WTC11 (cell line): Measurements from ENCODE around the gene AGL. TPM values are rescaled to one million over a fixed set of nuclear protein-coding genes. Genes with fewer than 3 reads are reported as not detected.

Source experiments
- ATAC-seq: fragments of 200-7000 bp; cut with Tn5 transposase; 2 replicates; pipeline ENCODE4 v1.10.0; 2021; ENCODE audit warnings: mild to moderate bottlenecking, moderate library complexity
- CTCF ChIA-PET: fragments of 300-600 bp; sonication (Branson Sonifier 250); formaldehyde crosslinking; loops from one replicate; lab custom pipeline; 2021; ENCODE audit warnings: antibody characterized with exemption; lab: Charles Lee
- POLR2A ChIA-PET: fragments of 350-600 bp; sonication (Branson Sonifier 250); formaldehyde crosslinking; loops from one replicate; lab custom pipeline; 2021; ENCODE audit warnings: antibody characterized with exemption; lab: Charles Lee
- DNase-seq: peaks from one replicate; pipeline ENCODE4 v3.0.0; 2021; ENCODE audit warnings: low spot score
- H3K27ac Mint-ChIP-seq: 2 replicates; pipeline ENCODE4 v1.8.0; 2021; ENCODE audit warnings: mixed read lengths
- H3K27me3 Mint-ChIP-seq: 2 replicates; pipeline ENCODE4 v1.8.0; 2021; ENCODE audit warnings: low read depth, mild to moderate bottlenecking, moderate library complexity, mixed read lengths
- H3K36me3 Mint-ChIP-seq: 2 replicates; pipeline ENCODE4 v1.8.0; 2021; ENCODE audit warnings: mixed read lengths
- H3K4me1 Mint-ChIP-seq: 2 replicates; pipeline ENCODE4 v1.8.0; 2022; ENCODE audit warnings: mixed read lengths
- H3K4me3 Mint-ChIP-seq: 2 replicates; pipeline ENCODE4 v1.8.0; 2021; ENCODE audit warnings: mild to moderate bottlenecking, moderate library complexity, mixed read lengths
- H3K9me3 Mint-ChIP-seq: 2 replicates; pipeline ENCODE4 v1.8.0; 2021; ENCODE audit warnings: mixed read lengths
- FOXJ3 ChIP-seq: sonication (generic); formaldehyde crosslinking; IDR thresholded peaks from 2 replicates; pipeline ENCODE4 v1.9.0; 2021; ENCODE audit warnings: missing genetic modification reagents, mild to moderate bottlenecking, borderline replicate concordance
- GRHL2 ChIP-seq: fragments of 250-450 bp; sonication (Bioruptor Pico); IDR thresholded peaks from 2 replicates; pipeline ENCODE4 v1.8.0; 2022; ENCODE audit warnings: mild to moderate bottlenecking, moderate library complexity; ENCODE audit not compliant: insufficient replicate concordance, severe bottlenecking
- HMGA2 ChIP-seq: fragments of 250-450 bp; sonication (Bioruptor Pico); IDR thresholded peaks from 2 replicates; pipeline ENCODE4 v1.4.0; 2021; ENCODE audit warnings: mild to moderate bottlenecking, moderate library complexity
- JAZF1 ChIP-seq: fragments of 250-450 bp; sonication (Bioruptor Pico); IDR thresholded peaks from 2 replicates; pipeline ENCODE4 v1.9.0; 2021; ENCODE audit warnings: moderate library complexity, mild to moderate bottlenecking, inconsistent platforms
- KAT7 ChIP-seq: sonication (generic); formaldehyde crosslinking; IDR thresholded peaks from 2 replicates; pipeline ENCODE4 v1.8.1; 2023; ENCODE audit warnings: missing genetic modification reagents, mild to moderate bottlenecking, borderline replicate concordance
- NR3C1 ChIP-seq: sonication (generic); formaldehyde crosslinking; conservative IDR thresholded peaks from 2 replicates; pipeline ENCODE4 v1.8.1; 2023; ENCODE audit warnings: low read depth, mild to moderate bottlenecking, missing genetic modification reagents
- SMAD4 ChIP-seq: sonication (generic); formaldehyde crosslinking; IDR thresholded peaks from 2 replicates; pipeline ENCODE4 v1.8.0; 2022; ENCODE audit warnings: mild to moderate bottlenecking, missing genetic modification reagents
- TEAD4 ChIP-seq: sonication (generic); formaldehyde crosslinking; IDR thresholded peaks from 2 replicates; pipeline ENCODE4 v1.8.0; 2022; ENCODE audit warnings: mild to moderate bottlenecking, missing genetic modification reagents
- TP53 ChIP-seq: sonication (generic); formaldehyde crosslinking; IDR thresholded peaks from 2 replicates; pipeline ENCODE4 v1.8.1; 2023; ENCODE audit warnings: mild to moderate bottlenecking, missing genetic modification reagents
- ZNF263 ChIP-seq: sonication (generic); formaldehyde crosslinking; IDR thresholded peaks from 2 replicates; pipeline ENCODE4 v1.8.1; 2022; ENCODE audit warnings: low read depth, mild to moderate bottlenecking, moderate library complexity, missing genetic modification reagents
- ZNF671 ChIP-seq: fragments of 250-450 bp; sonication (Bioruptor Pico); IDR thresholded peaks from 2 replicates; pipeline ENCODE4 v1.8.0; 2021; ENCODE audit warnings: mild to moderate bottlenecking
- total RNA-seq: library from RNA; stranded (reverse); gene quantifications from 3 replicates; pipeline ENCODE4 v1.2.3, GENCODE V29; 2021
- TF ChIP-seq, protein P1 (sequence below): sonication (generic); formaldehyde crosslinking; IDR thresholded peaks from 2 replicates; pipeline ENCODE4 v1.8.1; 2022; ENCODE audit warnings: mild to moderate bottlenecking, missing genetic modification reagents, moderate library complexity, borderline replicate concordance
- TF ChIP-seq, protein P2 (sequence below): fragments of 250-450 bp; sonication (Bioruptor Pico); IDR thresholded peaks from 2 replicates; pipeline ENCODE4 v2.1.2; 2022; ENCODE audit warnings: mild to moderate bottlenecking, moderate library complexity
- TF ChIP-seq, protein P3 (sequence below): fragments of 250-450 bp; sonication (Bioruptor Pico); IDR thresholded peaks from 2 replicates; pipeline ENCODE4 v1.9.0; 2021; ENCODE audit warnings: mild to moderate bottlenecking
- TF ChIP-seq, protein P4 (sequence below): sonication (generic); formaldehyde crosslinking; IDR thresholded peaks from 2 replicates; pipeline ENCODE4 v1.8.1; 2023; ENCODE audit warnings: mild to moderate bottlenecking, missing genetic modification reagents, borderline replicate concordance
- TF ChIP-seq, protein P5 (sequence below): sonication (generic); formaldehyde crosslinking; IDR thresholded peaks from 2 replicates; pipeline ENCODE4 v1.8.0; 2022; ENCODE audit warnings: missing genetic modification reagents
- TF ChIP-seq, protein P6 (sequence below): fragments of 200-600 bp; IDR thresholded peaks from 2 replicates; pipeline ENCODE4 v1.8.0; 2022; ENCODE audit warnings: antibody characterized with exemption

Gene AGL
- total RNA-seq, 1 experiment from 2014 or later, result 22.5 TPM

DNA sequence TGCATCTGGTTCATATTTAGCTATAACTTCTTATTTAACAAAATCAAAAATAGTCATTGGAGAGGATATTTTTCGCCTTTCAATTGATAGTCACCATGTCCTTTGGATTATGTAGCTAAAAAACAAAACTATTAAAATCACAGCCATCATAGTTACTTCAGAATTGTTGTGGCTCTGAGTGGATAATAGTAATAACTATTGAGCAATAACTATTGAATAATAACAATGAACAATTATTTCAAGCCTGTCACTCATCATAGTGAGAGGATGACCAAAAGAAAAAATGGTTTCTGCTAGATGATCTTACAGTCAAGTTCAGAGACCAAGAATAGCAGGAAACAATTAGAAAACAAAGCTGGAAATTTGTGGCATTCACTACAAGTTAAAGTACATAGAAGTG is 38.4 kb upstream of the AGL start (continued):
- TF ChIP-seq, protein P1, sequence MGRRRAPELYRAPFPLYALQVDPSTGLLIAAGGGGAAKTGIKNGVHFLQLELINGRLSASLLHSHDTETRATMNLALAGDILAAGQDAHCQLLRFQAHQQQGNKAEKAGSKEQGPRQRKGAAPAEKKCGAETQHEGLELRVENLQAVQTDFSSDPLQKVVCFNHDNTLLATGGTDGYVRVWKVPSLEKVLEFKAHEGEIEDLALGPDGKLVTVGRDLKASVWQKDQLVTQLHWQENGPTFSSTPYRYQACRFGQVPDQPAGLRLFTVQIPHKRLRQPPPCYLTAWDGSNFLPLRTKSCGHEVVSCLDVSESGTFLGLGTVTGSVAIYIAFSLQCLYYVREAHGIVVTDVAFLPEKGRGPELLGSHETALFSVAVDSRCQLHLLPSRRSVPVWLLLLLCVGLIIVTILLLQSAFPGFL (CRISPR knock-in tag), result no peak
- no peak for TF ChIP-seq TP53 (CRISPR knock-in tag)
- TF ChIP-seq SMAD4 (CRISPR knock-in tag), result no peak
- TF ChIP-seq, protein P2, sequence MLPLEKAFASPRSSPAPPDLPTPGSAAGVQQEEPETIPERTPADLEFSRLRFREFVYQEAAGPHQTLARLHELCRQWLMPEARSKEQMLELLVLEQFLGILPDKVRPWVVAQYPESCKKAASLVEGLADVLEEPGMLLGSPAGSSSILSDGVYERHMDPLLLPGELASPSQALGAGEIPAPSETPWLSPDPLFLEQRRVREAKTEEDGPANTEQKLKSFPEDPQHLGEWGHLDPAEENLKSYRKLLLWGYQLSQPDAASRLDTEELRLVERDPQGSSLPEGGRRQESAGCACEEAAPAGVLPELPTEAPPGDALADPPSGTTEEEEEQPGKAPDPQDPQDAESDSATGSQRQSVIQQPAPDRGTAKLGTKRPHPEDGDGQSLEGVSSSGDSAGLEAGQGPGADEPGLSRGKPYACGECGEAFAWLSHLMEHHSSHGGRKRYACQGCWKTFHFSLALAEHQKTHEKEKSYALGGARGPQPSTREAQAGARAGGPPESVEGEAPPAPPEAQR (CRISPR knock-in tag), result no peak
- TF ChIP-seq TEAD4 (CRISPR knock-in tag), result no peak
- TF ChIP-seq NR3C1 (CRISPR knock-in tag), result no peak
- TF ChIP-seq, protein P3, sequence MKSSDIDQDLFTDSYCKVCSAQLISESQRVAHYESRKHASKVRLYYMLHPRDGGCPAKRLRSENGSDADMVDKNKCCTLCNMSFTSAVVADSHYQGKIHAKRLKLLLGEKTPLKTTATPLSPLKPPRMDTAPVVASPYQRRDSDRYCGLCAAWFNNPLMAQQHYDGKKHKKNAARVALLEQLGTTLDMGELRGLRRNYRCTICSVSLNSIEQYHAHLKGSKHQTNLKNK (CRISPR knock-in tag), result no peak
- no peak for TF ChIP-seq GRHL2
- TF ChIP-seq, all 79 proteins: peak for 0

DNA sequence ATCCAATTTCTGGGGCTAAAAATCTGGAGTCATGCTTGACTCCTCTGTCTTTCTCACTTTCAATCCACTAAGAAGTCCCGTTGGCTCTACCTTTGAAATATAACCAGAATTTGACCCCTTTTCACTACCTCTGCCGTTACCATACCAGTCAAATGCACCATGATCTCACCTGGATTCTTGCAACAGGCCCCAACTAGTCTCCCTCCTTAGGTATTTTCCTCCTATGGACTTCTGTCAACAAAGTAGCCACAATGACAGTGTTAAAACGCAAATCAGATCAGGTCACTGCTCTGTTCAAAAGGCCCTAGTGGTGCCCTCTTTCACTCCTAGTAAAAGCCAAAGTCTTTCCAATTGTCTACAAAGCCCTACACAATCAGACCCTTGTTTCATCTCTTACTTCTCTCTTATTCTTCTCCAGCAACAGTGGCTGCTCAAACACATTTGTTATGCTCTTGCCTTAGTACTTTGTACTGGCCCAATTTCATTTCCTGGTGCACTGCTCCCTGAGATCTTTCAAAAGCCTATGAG is 35.7 kb upstream of the AGL start:
- CTCF ChIA-PET, result no interaction called here
- H3K27ac Mint-ChIP-seq, result no peak overlapping the region
- no peaks in the 10 kb centered on the region for H3K9me3 Mint-ChIP-seq

More for the DNA sequence above, 35.7 kb upstream of the AGL start:
- DNase-seq, result no peak
- no peak overlapping the region for H3K4me3 Mint-ChIP-seq
- peaks cover 7% of the 10 kb centered on the region for H3K4me1 Mint-ChIP-seq
- no peaks in the 10 kb centered on the region for H3K36me3 Mint-ChIP-seq
- TF ChIP-seq, protein P4, sequence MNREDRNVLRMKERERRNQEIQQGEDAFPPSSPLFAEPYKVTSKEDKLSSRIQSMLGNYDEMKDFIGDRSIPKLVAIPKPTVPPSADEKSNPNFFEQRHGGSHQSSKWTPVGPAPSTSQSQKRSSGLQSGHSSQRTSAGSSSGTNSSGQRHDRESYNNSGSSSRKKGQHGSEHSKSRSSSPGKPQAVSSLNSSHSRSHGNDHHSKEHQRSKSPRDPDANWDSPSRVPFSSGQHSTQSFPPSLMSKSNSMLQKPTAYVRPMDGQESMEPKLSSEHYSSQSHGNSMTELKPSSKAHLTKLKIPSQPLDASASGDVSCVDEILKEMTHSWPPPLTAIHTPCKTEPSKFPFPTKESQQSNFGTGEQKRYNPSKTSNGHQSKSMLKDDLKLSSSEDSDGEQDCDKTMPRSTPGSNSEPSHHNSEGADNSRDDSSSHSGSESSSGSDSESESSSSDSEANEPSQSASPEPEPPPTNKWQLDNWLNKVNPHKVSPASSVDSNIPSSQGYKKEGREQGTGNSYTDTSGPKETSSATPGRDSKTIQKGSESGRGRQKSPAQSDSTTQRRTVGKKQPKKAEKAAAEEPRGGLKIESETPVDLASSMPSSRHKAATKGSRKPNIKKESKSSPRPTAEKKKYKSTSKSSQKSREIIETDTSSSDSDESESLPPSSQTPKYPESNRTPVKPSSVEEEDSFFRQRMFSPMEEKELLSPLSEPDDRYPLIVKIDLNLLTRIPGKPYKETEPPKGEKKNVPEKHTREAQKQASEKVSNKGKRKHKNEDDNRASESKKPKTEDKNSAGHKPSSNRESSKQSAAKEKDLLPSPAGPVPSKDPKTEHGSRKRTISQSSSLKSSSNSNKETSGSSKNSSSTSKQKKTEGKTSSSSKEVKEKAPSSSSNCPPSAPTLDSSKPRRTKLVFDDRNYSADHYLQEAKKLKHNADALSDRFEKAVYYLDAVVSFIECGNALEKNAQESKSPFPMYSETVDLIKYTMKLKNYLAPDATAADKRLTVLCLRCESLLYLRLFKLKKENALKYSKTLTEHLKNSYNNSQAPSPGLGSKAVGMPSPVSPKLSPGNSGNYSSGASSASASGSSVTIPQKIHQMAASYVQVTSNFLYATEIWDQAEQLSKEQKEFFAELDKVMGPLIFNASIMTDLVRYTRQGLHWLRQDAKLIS (CRISPR knock-in tag), result no peak
- TF ChIP-seq KAT7 (CRISPR knock-in tag), result no peak
- no peak for TF ChIP-seq ZNF263
- TF ChIP-seq FOXJ3, result no peak
- TF ChIP-seq ZNF671 (CRISPR knock-in tag), result no peak
- TF ChIP-seq JAZF1 (CRISPR knock-in tag), result no peak
- TF ChIP-seq, protein P5, sequence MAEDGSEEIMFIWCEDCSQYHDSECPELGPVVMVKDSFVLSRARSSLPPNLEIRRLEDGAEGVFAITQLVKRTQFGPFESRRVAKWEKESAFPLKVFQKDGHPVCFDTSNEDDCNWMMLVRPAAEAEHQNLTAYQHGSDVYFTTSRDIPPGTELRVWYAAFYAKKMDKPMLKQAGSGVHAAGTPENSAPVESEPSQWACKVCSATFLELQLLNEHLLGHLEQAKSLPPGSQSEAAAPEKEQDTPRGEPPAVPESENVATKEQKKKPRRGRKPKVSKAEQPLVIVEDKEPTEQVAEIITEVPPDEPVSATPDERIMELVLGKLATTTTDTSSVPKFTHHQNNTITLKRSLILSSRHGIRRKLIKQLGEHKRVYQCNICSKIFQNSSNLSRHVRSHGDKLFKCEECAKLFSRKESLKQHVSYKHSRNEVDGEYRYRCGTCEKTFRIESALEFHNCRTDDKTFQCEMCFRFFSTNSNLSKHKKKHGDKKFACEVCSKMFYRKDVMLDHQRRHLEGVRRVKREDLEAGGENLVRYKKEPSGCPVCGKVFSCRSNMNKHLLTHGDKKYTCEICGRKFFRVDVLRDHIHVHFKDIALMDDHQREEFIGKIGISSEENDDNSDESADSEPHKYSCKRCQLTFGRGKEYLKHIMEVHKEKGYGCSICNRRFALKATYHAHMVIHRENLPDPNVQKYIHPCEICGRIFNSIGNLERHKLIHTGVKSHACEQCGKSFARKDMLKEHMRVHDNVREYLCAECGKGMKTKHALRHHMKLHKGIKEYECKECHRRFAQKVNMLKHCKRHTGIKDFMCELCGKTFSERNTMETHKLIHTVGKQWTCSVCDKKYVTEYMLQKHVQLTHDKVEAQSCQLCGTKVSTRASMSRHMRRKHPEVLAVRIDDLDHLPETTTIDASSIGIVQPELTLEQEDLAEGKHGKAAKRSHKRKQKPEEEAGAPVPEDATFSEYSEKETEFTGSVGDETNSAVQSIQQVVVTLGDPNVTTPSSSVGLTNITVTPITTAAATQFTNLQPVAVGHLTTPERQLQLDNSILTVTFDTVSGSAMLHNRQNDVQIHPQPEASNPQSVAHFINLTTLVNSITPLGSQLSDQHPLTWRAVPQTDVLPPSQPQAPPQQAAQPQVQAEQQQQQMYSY (CRISPR knock-in tag), result no peak
- TF ChIP-seq, protein P6, sequence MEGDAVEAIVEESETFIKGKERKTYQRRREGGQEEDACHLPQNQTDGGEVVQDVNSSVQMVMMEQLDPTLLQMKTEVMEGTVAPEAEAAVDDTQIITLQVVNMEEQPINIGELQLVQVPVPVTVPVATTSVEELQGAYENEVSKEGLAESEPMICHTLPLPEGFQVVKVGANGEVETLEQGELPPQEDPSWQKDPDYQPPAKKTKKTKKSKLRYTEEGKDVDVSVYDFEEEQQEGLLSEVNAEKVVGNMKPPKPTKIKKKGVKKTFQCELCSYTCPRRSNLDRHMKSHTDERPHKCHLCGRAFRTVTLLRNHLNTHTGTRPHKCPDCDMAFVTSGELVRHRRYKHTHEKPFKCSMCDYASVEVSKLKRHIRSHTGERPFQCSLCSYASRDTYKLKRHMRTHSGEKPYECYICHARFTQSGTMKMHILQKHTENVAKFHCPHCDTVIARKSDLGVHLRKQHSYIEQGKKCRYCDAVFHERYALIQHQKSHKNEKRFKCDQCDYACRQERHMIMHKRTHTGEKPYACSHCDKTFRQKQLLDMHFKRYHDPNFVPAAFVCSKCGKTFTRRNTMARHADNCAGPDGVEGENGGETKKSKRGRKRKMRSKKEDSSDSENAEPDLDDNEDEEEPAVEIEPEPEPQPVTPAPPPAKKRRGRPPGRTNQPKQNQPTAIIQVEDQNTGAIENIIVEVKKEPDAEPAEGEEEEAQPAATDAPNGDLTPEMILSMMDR, result no peak
- no peak for TF ChIP-seq TEAD4 (CRISPR knock-in tag)
- no peak for TF ChIP-seq HMGA2
- TF ChIP-seq, all 79 proteins: peak for 0
- ATAC-seq, result peak; percentile 26
- POLR2A ChIA-PET, result no interaction called here
- H3K27me3 Mint-ChIP-seq, result no peaks in the 10 kb centered on the region
